ENCODE results near the gene CHST8. TPM values are rescaled to one million over a fixed set of nuclear protein-coding genes. Genes with fewer than 3 reads are reported as not detected.

The CHST8 gene
- polyA plus RNA-seq, 2 of the 4 experiments (the other 2 are of a cell fraction): not detected

DNA sequence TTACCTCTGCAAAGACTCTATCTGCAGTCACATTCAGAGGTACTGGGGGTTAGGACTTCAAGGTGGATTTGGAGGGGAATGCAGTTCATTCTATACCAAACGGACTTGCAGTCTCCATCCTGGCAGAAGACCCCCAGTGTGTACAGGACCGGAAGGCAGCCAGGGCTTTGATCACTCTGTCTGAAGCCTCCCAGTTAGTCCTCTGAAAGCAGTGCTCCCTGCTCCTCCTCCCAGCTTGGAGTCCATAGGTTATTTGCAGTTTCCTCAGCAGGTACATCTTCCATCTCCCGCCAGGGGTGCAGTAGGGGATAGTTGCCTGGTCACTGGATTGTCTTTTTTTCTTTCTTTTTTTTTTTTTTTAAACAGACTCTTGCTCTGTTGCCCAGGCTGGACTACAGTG is 96.1 kb downstream of the CHST8 start:
- DNase-seq (ENCODE audit: low read depth in 1 of 2, low spot score in 1 of 2) (no peak), ATAC-seq (no peak), FAIRE-seq (no peak)
- WGBS (ENCODE audit: missing lambda C conversion rate): 30% methylated on average over 3 of the region's 3 CpGs
- Histone ChIP-seq H3K27ac (no peak overlapping the region), H3K4me2 (no peak overlapping the region), H3K4me3 (no peak overlapping the region), H3K9me3 (peaks cover 5% of the 10 kb centered on the region; the same call in 1 of the 3 replicates), H3K4me1 (no peaks in the 10 kb centered on the region)
- ChIA-PET POLR2A (no interaction called here), CTCF (interaction anchor here (1.7 to 1.9 kb wide), 2 partner anchors 11 to 53 kb away, joined by 3 to 5 read pairs; no protein-coding TSS in a partner anchor)
- TF ChIP-seq MAZ (IDR thresholded peaks at IDR 0.05; ENCODE audit: borderline replicate concordance, low read depth, low read length): no peak
- TF ChIP-seq ZC3H11A (IDR thresholded peaks at IDR 0.05): no peak
- TF ChIP-seq, protein P1, sequence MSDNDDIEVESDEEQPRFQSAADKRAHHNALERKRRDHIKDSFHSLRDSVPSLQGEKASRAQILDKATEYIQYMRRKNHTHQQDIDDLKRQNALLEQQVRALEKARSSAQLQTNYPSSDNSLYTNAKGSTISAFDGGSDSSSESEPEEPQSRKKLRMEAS (IDR thresholded peaks at IDR 0.05): no peak
- TF ChIP-seq MYC (IDR thresholded peaks at IDR 0.05; ENCODE audit: borderline replicate concordance, low read length): no peak
- no peak for TF ChIP-seq ESRRA (IDR thresholded peaks at IDR 0.05; ENCODE audit: borderline replicate concordance, low read length)
- TF ChIP-seq CEBPB (IDR thresholded peaks at IDR 0.05): no peak
- no peak for TF ChIP-seq KDM1A (IDR thresholded peaks at IDR 0.05; ENCODE audit: low read depth)
- no peak for TF ChIP-seq SMC3 (IDR thresholded peaks at IDR 0.05)
- no peak for TF ChIP-seq CHD4 (IDR thresholded peaks at IDR 0.05; ENCODE audit: borderline replicate concordance)
- TF ChIP-seq, protein P2, sequence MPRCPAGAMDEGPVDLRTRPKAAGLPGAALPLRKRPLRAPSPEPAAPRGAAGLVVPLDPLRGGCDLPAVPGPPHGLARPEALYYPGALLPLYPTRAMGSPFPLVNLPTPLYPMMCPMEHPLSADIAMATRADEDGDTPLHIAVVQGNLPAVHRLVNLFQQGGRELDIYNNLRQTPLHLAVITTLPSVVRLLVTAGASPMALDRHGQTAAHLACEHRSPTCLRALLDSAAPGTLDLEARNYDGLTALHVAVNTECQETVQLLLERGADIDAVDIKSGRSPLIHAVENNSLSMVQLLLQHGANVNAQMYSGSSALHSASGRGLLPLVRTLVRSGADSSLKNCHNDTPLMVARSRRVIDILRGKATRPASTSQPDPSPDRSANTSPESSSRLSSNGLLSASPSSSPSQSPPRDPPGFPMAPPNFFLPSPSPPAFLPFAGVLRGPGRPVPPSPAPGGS (IDR thresholded peaks at IDR 0.05): no peak
- TF ChIP-seq RAD21 (conservative IDR thresholded peaks at IDR 0.05 in 1 of 2, IDR thresholded peaks at IDR 0.05 in 1 of 2): no peak
- TF ChIP-seq, protein P3, sequence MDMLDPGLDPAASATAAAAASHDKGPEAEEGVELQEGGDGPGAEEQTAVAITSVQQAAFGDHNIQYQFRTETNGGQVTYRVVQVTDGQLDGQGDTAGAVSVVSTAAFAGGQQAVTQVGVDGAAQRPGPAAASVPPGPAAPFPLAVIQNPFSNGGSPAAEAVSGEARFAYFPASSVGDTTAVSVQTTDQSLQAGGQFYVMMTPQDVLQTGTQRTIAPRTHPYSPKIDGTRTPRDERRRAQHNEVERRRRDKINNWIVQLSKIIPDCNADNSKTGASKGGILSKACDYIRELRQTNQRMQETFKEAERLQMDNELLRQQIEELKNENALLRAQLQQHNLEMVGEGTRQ (IDR thresholded peaks at IDR 0.05): no peak
- no peak for TF ChIP-seq RFX5 (IDR thresholded peaks at IDR 0.05)
- TF ChIP-seq CBX2 (IDR thresholded peaks at IDR 0.05; ENCODE audit: borderline replicate concordance, low read depth): no peak

DNA sequence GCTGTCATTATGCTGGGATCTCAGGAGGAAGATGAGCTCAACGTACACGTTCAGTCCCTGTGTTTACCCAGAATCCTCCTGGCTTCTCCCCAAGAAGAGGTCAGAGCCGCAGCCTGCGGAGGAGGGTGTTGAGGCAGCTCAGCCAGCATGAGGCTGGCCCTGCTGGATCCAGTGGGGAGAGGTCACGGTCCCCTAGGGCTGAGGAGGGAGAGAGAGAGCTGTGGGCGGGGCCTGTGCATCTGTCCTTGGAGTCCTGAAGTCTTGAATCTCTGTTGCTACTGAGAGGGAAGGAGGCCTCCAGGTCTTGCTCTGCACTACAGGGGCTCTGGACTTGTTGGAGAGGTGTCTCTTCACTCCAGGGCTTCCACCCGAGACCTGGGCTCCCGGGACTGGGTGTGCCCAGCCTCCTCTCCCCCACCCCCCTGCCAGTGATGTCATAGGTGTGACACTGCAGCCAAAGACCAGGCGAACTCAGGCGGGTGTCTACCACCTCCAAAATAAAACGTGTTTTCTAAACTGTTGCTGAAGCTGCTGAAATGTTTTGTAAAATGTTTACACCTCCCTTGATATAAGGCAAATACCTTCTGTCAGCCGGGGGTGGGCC is 97.0 kb downstream of the CHST8 start:
- ChIA-PET CTCF (interaction anchor here (0.5 to 1.9 kb wide), 4 partner anchors 10 to 63 kb away, joined by 3 to 5 read pairs (median 3); no protein-coding TSS in a partner anchor), POLR2A (no interaction called here)
- Histone ChIP-seq H3K9me3 (peaks cover 5% of the 10 kb centered on the region; the same call in 1 of the 3 replicates), H3K4me3 (no peak overlapping the region), H3K4me2 (no peak overlapping the region), H3K27ac (no peak overlapping the region), H3K4me1 (no peaks in the 10 kb centered on the region)
- TF ChIP-seq GATA3 (IDR thresholded peaks at IDR 0.05; ENCODE audit: borderline replicate concordance): no peak
- no peak for TF ChIP-seq EHF (CRISPR knock-in tag; IDR thresholded peaks at IDR 0.05)
- TF ChIP-seq CBX8 (IDR thresholded peaks at IDR 0.05): no peak
- no peak for TF ChIP-seq MAFK (IDR thresholded peaks at IDR 0.05; ENCODE audit: partially characterized antibody)
- TF ChIP-seq HOXA7 (CRISPR knock-in tag; IDR thresholded peaks at IDR 0.05): no peak
- TF ChIP-seq MAZ (IDR thresholded peaks at IDR 0.05; ENCODE audit: borderline replicate concordance, low read depth, low read length): no peak
- TF ChIP-seq SREBF2 (IDR thresholded peaks at IDR 0.05): no peak
- no peak for TF ChIP-seq MYC (IDR thresholded peaks at IDR 0.05; ENCODE audit: borderline replicate concordance, low read length)
- DNase-seq (ENCODE audit: low read depth in 1 of 2, low spot score in 1 of 2): no peak
- no peak for ATAC-seq
- WGBS (ENCODE audit: missing lambda C conversion rate): 14% methylated on average over 12 of the region's 12 CpGs
- FAIRE-seq: no peak

DNA sequence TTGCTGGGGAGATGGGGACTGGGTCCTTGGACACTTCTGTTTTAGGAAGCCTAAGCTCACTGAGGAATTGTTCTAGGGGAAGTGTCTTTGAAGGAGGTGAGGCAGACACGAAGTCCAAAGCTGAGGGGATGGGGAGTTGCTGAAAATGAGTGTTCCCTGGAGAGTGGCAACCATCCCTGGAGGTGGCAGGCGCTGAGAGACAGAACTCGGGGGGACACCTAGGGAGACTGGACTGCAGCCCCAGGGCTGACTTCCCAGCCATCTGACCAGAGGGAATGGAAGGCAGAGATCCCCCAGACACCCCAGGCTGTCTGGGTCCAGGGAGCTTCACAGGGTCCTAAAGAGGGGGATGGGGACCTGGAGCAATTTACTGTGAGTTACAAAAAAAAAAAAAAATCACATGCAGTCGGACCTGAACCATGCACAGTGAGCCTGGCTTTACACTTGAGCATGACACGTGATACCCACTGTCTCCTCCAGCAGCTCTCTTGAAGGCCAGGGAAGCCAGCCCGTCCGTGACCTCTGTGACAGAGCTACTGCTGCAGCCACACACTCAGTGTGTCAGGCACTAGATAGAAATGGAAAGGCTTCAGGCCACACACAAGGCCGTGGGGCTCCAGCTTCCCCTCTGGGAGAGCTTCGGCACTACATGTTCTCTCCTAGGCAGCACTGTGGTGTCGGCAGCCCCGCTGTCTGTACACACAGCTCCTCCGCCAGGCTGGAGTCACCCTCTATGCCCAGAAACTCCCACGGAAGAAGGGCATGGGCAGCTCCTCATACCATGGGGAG is 97.8 kb downstream of the CHST8 start:
- CTCF ChIA-PET: interaction anchor here (0.5 to 1.9 kb wide), 7 partner anchors 9 to 289 kb away, joined by 3 to 6 read pairs (median 4); no protein-coding TSS in a partner anchor
- POLR2A ChIA-PET: interaction anchor here (0.7 kb wide), 1 partner anchor 29 kb away, joined by 3 read pairs; no protein-coding TSS in a partner anchor
- peaks cover 5% of the 10 kb centered on the region; the same call in 1 of the 3 replicates for H3K9me3 ChIP-seq
- no peak overlapping the region for H3K4me2 ChIP-seq
- FAIRE-seq (no peak), ATAC-seq (no peak; a peak in 1 of 6 replicates), DNase-seq (ENCODE audit: low read depth in 1 of 2, low spot score in 1 of 2) (no peak)
- H3K4me1 ChIP-seq: no peaks in the 10 kb centered on the region
- TF ChIP-seq NR3C1 (IDR thresholded peaks at IDR 0.05): no peak
- no peak for TF ChIP-seq EHF (CRISPR knock-in tag; IDR thresholded peaks at IDR 0.05)
- no peak for TF ChIP-seq KDM5A (IDR thresholded peaks at IDR 0.05)
- no peak for TF ChIP-seq ZSCAN20 (CRISPR knock-in tag; IDR thresholded peaks at IDR 0.05)
- 11% methylated on average over 13 of the region's 13 CpGs for WGBS (ENCODE audit: missing lambda C conversion rate)
- H3K4me3 ChIP-seq: no peak overlapping the region
- H3K27ac ChIP-seq: no peak overlapping the region
